HEK293 (cell line): Measurements from ENCODE around the gene RNF151.
A peak's percentile ranks its signal among the peaks of the same experiment; 100 is the strongest.

Source experiments
- GLIS2 ChIP-seq: fragments of 450-650 bp; formaldehyde crosslinking; IDR thresholded peaks from 2 replicates; pipeline ENCODE4 v1.5.1; 2016; ENCODE audit warnings: missing biosample characterization, missing genetic modification characterization
- HOXA7 ChIP-seq: sonication (generic); formaldehyde crosslinking; IDR thresholded peaks from 2 replicates; pipeline ENCODE4 v1.8.1; 2022; ENCODE audit warnings: missing genetic modification reagents, borderline replicate concordance
- IKZF3 ChIP-seq: fragments of 450-650 bp; IDR thresholded peaks from 2 replicates; pipeline ENCODE4 v1.5.0; 2018; ENCODE audit warnings: missing biosample characterization, mild to moderate bottlenecking, missing genetic modification characterization, moderate library complexity
- MZF1 ChIP-seq: fragments of 450-650 bp; formaldehyde crosslinking; IDR thresholded peaks from 2 replicates; pipeline ENCODE4 v1.5.1; 2017; ENCODE audit warnings: missing biosample characterization, missing genetic modification characterization, borderline replicate concordance
- SCRT2 ChIP-seq: fragments of 450-650 bp; formaldehyde crosslinking; IDR thresholded peaks from 2 replicates; pipeline ENCODE4 v1.5.1; 2016; ENCODE audit warnings: missing biosample characterization, missing genetic modification characterization
- TCF7L2 ChIP-seq: IDR thresholded peaks from 2 replicates; pipeline ENCODE4 v1.6.1; 2011; ENCODE audit warnings: low read depth, mild to moderate bottlenecking, inconsistent platforms, low read length, moderate library complexity, borderline replicate concordance
- ZFP37 ChIP-seq: fragments of 450-650 bp; formaldehyde crosslinking; IDR thresholded peaks from 2 replicates; pipeline ENCODE4 v1.5.1; 2016; ENCODE audit warnings: missing biosample characterization, missing genetic modification characterization
- ZNF112 ChIP-seq: fragments of 450-650 bp; formaldehyde crosslinking; IDR thresholded peaks from 2 replicates; pipeline ENCODE4 v1.5.0; 2017; ENCODE audit warnings: missing biosample characterization, missing genetic modification characterization
- ZNF175 ChIP-seq: fragments of 450-650 bp; formaldehyde crosslinking; IDR thresholded peaks from 2 replicates; pipeline ENCODE4 v1.5.1; 2016; ENCODE audit warnings: missing biosample characterization, missing genetic modification characterization
- ZNF184 ChIP-seq: fragments of 450-650 bp; IDR thresholded peaks from 2 replicates; pipeline ENCODE4 v1.5.1; 2018; ENCODE audit warnings: missing biosample characterization, mild to moderate bottlenecking, missing genetic modification characterization
- ZNF202 ChIP-seq: fragments of 450-650 bp; formaldehyde crosslinking; IDR thresholded peaks from 2 replicates; pipeline ENCODE4 v1.5.1; 2016; ENCODE audit warnings: missing biosample characterization, missing genetic modification characterization, borderline replicate concordance
- ZNF23 ChIP-seq: fragments of 450-650 bp; formaldehyde crosslinking; IDR thresholded peaks from 2 replicates; pipeline ENCODE4 v1.5.1; 2016; ENCODE audit warnings: missing biosample characterization, missing genetic modification characterization, borderline replicate concordance
- ZNF24 ChIP-seq: fragments of 450-650 bp; formaldehyde crosslinking; IDR thresholded peaks from 2 replicates; pipeline ENCODE4 v1.5.1; 2016; ENCODE audit warnings: missing biosample characterization, missing genetic modification characterization
- ZNF274 ChIP-seq, 2 experiments: fragments of 200-500 bp in 1 of 2; fragments of 450-650 bp in 1 of 2; sonication (Bioruptor generic) in 1 of 2; formaldehyde crosslinking in 1 of 2; IDR thresholded peaks; 2 replicates each; pipeline versions ENCODE4 v1.5.1 to v1.6.1; 2014 to 2016; ENCODE audit warnings: borderline replicate concordance in 1 of 2, inconsistent platforms in 1 of 2, low read length in 1 of 2, missing biosample characterization in 1 of 2, missing genetic modification characterization in 1 of 2
- ZNF341 ChIP-seq: fragments of 450-650 bp; formaldehyde crosslinking; IDR thresholded peaks from 2 replicates; pipeline ENCODE4; 2016; ENCODE audit warnings: low read depth, missing biosample characterization, missing genetic modification characterization
- ZNF423 ChIP-seq: fragments of 450-650 bp; formaldehyde crosslinking; IDR thresholded peaks from 2 replicates; pipeline ENCODE4 v1.5.1; 2016; ENCODE audit warnings: missing biosample characterization, missing genetic modification characterization
- ZNF544 ChIP-seq: fragments of 450-650 bp; formaldehyde crosslinking; IDR thresholded peaks from 2 replicates; pipeline ENCODE4 v1.5.0; 2017; ENCODE audit warnings: missing biosample characterization, missing genetic modification characterization
- ZNF555 ChIP-seq: fragments of 450-650 bp; formaldehyde crosslinking; conservative IDR thresholded peaks from 2 replicates; pipeline ENCODE4 v1.5.1; 2017; ENCODE audit warnings: missing biosample characterization, mild to moderate bottlenecking, missing genetic modification characterization, inconsistent platforms
- ZNF610 ChIP-seq: fragments of 450-650 bp; formaldehyde crosslinking; IDR thresholded peaks from 2 replicates; pipeline ENCODE4 v1.5.1; 2016; ENCODE audit warnings: missing biosample characterization, missing genetic modification characterization, borderline replicate concordance
- ZNF621 ChIP-seq: fragments of 450-650 bp; formaldehyde crosslinking; IDR thresholded peaks from 2 replicates; pipeline ENCODE4 v1.5.1; 2017; ENCODE audit warnings: missing biosample characterization, missing genetic modification characterization
- ZNF639 ChIP-seq: fragments of 450-650 bp; formaldehyde crosslinking; IDR thresholded peaks from 2 replicates; pipeline ENCODE4 v1.5.1; 2016; ENCODE audit warnings: missing biosample characterization, missing genetic modification characterization
- ZNF664 ChIP-seq: fragments of 450-650 bp; formaldehyde crosslinking; IDR thresholded peaks from 2 replicates; pipeline ENCODE4 v1.5.1; 2016; ENCODE audit warnings: missing biosample characterization, missing genetic modification characterization
- ZNF692 ChIP-seq: fragments of 450-650 bp; formaldehyde crosslinking; IDR thresholded peaks from 2 replicates; pipeline ENCODE4 v1.5.1; 2016; ENCODE audit warnings: missing biosample characterization, missing genetic modification characterization
- ZNF76 ChIP-seq: fragments of 450-650 bp; formaldehyde crosslinking; IDR thresholded peaks from 2 replicates; pipeline ENCODE4; 2016; ENCODE audit warnings: low read depth, missing biosample characterization, missing genetic modification characterization, borderline replicate concordance
- ZNF768 ChIP-seq: fragments of 450-650 bp; formaldehyde crosslinking; IDR thresholded peaks from 2 replicates; pipeline ENCODE4 v1.5.1; 2018; ENCODE audit warnings: missing biosample characterization, mild to moderate bottlenecking, missing genetic modification characterization
- ZNF785 ChIP-seq: fragments of 450-650 bp; formaldehyde crosslinking; IDR thresholded peaks from 2 replicates; pipeline ENCODE4 v1.5.1; 2016; ENCODE audit warnings: missing biosample characterization, missing genetic modification characterization
- ZNF791 ChIP-seq: fragments of 450-650 bp; formaldehyde crosslinking; IDR thresholded peaks from 2 replicates; pipeline ENCODE4 v1.5.1; 2016; ENCODE audit warnings: missing biosample characterization, missing genetic modification characterization
- TF ChIP-seq, protein P1 (sequence below): fragments of 450-650 bp; formaldehyde crosslinking; IDR thresholded peaks from 2 replicates; pipeline ENCODE4 v1.5.1; 2016; ENCODE audit warnings: missing biosample characterization, missing genetic modification characterization

Gene RNF151

GRCh38 chr16:1982991-1983543, 16.4 kb downstream of the RNF151 start (continued):
- TF ChIP-seq ZNF76 (tag by site-specific recombination) (no peak), ZNF791 (tag by site-specific recombination) (no peak), MZF1 (tag by site-specific recombination) (no peak), ZNF692 (tag by site-specific recombination) (peak; percentile 8; the same call in 1 of the 2 replicates), ZNF544 (tag by site-specific recombination) (no peak), ZNF202 (tag by site-specific recombination) (no peak), ZNF24 (tag by site-specific recombination) (no peak), ZNF785 (tag by site-specific recombination) (no peak), ZNF23 (tag by site-specific recombination) (no peak), IKZF3 (peak; percentile 90; the same call in 1 of the 2 replicates), ZNF184 (tag by site-specific recombination) (no peak), ZFP37 (no peak), ZNF639 (tag by site-specific recombination) (no peak), ZNF768 (tag by site-specific recombination) (peak; percentile 85; the same call in 1 of the 2 replicates), GLIS2 (tag by site-specific recombination) (no peak), ZNF664 (tag by site-specific recombination) (no peak; the same call in 1 of the 2 replicates), ZNF274 (IDR thresholded peaks at IDR 0.05; ENCODE audit: low read length) (no peak), ZNF274 (tag by site-specific recombination; IDR thresholded peaks at IDR 0.05; ENCODE audit: borderline replicate concordance) (no peak), ZNF175 (no peak), ZNF621 (tag by site-specific recombination) (no peak), ZNF112 (no peak), ZNF341 (tag by site-specific recombination) (peak; percentile 53; the same call in 1 of the 2 replicates), TCF7L2 (no peak), HOXA7 (CRISPR knock-in tag) (no peak), ZNF610 (tag by site-specific recombination) (peak; percentile 88; the same call in 1 of the 2 replicates), ZNF555 (tag by site-specific recombination) (no peak), ZNF423 (tag by site-specific recombination) (no peak), SCRT2 (no peak)
- TF ChIP-seq, protein P1, sequence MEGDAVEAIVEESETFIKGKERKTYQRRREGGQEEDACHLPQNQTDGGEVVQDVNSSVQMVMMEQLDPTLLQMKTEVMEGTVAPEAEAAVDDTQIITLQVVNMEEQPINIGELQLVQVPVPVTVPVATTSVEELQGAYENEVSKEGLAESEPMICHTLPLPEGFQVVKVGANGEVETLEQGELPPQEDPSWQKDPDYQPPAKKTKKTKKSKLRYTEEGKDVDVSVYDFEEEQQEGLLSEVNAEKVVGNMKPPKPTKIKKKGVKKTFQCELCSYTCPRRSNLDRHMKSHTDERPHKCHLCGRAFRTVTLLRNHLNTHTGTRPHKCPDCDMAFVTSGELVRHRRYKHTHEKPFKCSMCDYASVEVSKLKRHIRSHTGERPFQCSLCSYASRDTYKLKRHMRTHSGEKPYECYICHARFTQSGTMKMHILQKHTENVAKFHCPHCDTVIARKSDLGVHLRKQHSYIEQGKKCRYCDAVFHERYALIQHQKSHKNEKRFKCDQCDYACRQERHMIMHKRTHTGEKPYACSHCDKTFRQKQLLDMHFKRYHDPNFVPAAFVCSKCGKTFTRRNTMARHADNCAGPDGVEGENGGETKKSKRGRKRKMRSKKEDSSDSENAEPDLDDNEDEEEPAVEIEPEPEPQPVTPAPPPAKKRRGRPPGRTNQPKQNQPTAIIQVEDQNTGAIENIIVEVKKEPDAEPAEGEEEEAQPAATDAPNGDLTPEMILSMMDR = no peak
